OCI-LY7 (cell line): Measurements from ENCODE around the gene GNB1L.

Experiments
- CTCF ChIP-seq: fragments of 200-600 bp; sonication (generic); conservative IDR thresholded peaks from 2 replicates; pipeline ENCODE4 v1.5.1; 2014; ENCODE audit warnings: mild to moderate bottlenecking, antibody characterized with exemption, low read length, moderate library complexity, mixed read lengths
- EZH2phosphoT487 ChIP-seq: fragments of 200-600 bp; sonication (generic); IDR thresholded peaks from 2 replicates; pipeline ENCODE4 v1.6.1; 2018; ENCODE audit warnings: low read depth, borderline replicate concordance, mild to moderate bottlenecking, mixed run types, antibody characterized with exemption, low read length, moderate library complexity, mixed read lengths

- TF ChIP-seq CTCF (no peak), EZH2phosphoT487 (no peak)
Measured at GRCh38 chr22:19810381-19811201, 44.1 kb downstream of the GNB1L start.
